Adrenal gland (tissue), 5 donors: Measurements from ENCODE around the gene DDX56.

Experiments
- CTCF ChIP-seq, 6 experiments: fragments of 450-650 bp in 4 of 6; fragments of 200-600 bp in 2 of 6; sonication (generic) in 1 of 6; IDR thresholded peaks; 1 replicate in 5 of 6; 2 replicates in 1 of 6; pipeline versions ENCODE4 v1.5.1 to v1.8.0; 2016 to 2021; ENCODE audit warnings: antibody characterized with exemption in 6 of 6, mild to moderate bottlenecking in 2 of 6, moderate library complexity in 1 of 6
- POLR2A ChIP-seq, 2 donors: fragments of 450-650 bp; IDR thresholded peaks; one replicate each; pipeline ENCODE4 v1.6.1; 2017; ENCODE audit warnings: antibody characterized with exemption in 2 of 2, mild to moderate bottlenecking in 2 of 2, moderate library complexity in 1 of 2
- donor health status: DM: no; HTN: no; CAD: no.

- TF ChIP-seq CTCF (IDR thresholded peaks at IDR 0.05) (no peak), POLR2A (IDR thresholded peaks at IDR 0.05) (no peak)
Measured at GRCh38 chr7:44517175-44517574, 56.5 kb downstream of the DDX56 start.
